Loucy (cell line): ENCODE data around the gene FBXL13.

ENCODE experiments used
- H2AFZ ChIP-seq: fragments of 200-600 bp; sonication (generic); 2 replicates; pipeline ENCODE4 v1.6.0; 2016; ENCODE audit warnings: antibody characterized with exemption, mild to moderate bottlenecking, low read length, moderate library complexity
- H3F3A ChIP-seq: fragments of 200-600 bp; 2 replicates; pipeline ENCODE4 v1.6.0; 2016; ENCODE audit warnings: antibody characterized with exemption, low read depth, mild to moderate bottlenecking
- H3K27me3 ChIP-seq: fragments of 200-600 bp; sonication (generic); 2 replicates; pipeline ENCODE4 v1.6.1; 2014; ENCODE audit warnings: low read length, mild to moderate bottlenecking; ENCODE audit not compliant: insufficient read depth, poor library complexity, severe bottlenecking
- H3K36me3 ChIP-seq: fragments of 200-600 bp; sonication (generic); 2 replicates; pipeline ENCODE4 v1.6.1; 2016; ENCODE audit warnings: low read length; ENCODE audit not compliant: insufficient read depth
- H3K4me1 ChIP-seq: fragments of 200-600 bp; sonication (generic); 2 replicates; pipeline ENCODE4 v1.5.1; 2014; ENCODE audit warnings: low read length, mild to moderate bottlenecking; ENCODE audit not compliant: insufficient read depth, poor library complexity, severe bottlenecking
- H3K4me2 ChIP-seq: fragments of 200-600 bp; sonication (generic); 2 replicates; pipeline ENCODE4 v1.6.0; 2014; ENCODE audit warnings: antibody characterized with exemption, low read length, low read depth, mild to moderate bottlenecking; ENCODE audit not compliant: poor library complexity, severe bottlenecking
- H3K4me3 ChIP-seq: fragments of 200-600 bp; sonication (generic); 2 replicates; pipeline ENCODE4 v1.5.1; 2014; ENCODE audit warnings: low read length, mild to moderate bottlenecking, mixed read lengths; ENCODE audit not compliant: poor library complexity, severe bottlenecking
- H3K79me2 ChIP-seq: fragments of 200-600 bp; sonication (generic); 2 replicates; pipeline ENCODE4 v1.6.1; 2014; ENCODE audit warnings: low read length; ENCODE audit not compliant: insufficient read depth
- H3K9ac ChIP-seq: fragments of 200-600 bp; sonication (generic); 2 replicates; pipeline ENCODE4 v1.6.0; 2014; ENCODE audit warnings: mild to moderate bottlenecking, low read depth, low read length, moderate library complexity; ENCODE audit not compliant: poor library complexity, severe bottlenecking
- H3K9me2 ChIP-seq: fragments of 200-600 bp; sonication (generic); replicated peaks from 2 replicates; pipeline ENCODE4 v1.6.1; 2016; ENCODE audit warnings: low read depth, low read length, mixed read lengths
- H3K9me3 ChIP-seq: fragments of 200-600 bp; sonication (generic); 2 replicates; pipeline ENCODE4 v1.6.1; 2014; ENCODE audit warnings: mild to moderate bottlenecking, antibody characterized with exemption, low read length, low read depth; ENCODE audit not compliant: insufficient read depth
- H4K20me1 ChIP-seq: fragments of 200-600 bp; sonication (generic); 2 replicates; pipeline ENCODE4 v1.6.0; 2014; ENCODE audit warnings: antibody characterized with exemption, low read length, mild to moderate bottlenecking; ENCODE audit not compliant: insufficient read depth, poor library complexity, severe bottlenecking
- CTCF ChIP-seq: fragments of 200-600 bp; sonication (generic); conservative IDR thresholded peaks from 2 replicates; pipeline ENCODE4 v1.5.1; 2014; ENCODE audit warnings: mild to moderate bottlenecking, antibody characterized with exemption, low read length
- EZH2phosphoT487 ChIP-seq: fragments of 200-600 bp; IDR thresholded peaks from 2 replicates; pipeline ENCODE4 v1.6.1; 2018; ENCODE audit warnings: antibody characterized with exemption, mild to moderate bottlenecking, moderate library complexity, borderline replicate concordance

Gene FBXL13

GRCh38 chr7:102859799-102860125 is 214.8 kb downstream of the FBXL13 start:
- no peaks in the 10 kb centered on the region for H3K4me1 ChIP-seq
- TF ChIP-seq EZH2phosphoT487 (no peak), CTCF (no peak)
- no peaks in the 10 kb centered on the region for H3K9me3 ChIP-seq
- H3K9ac ChIP-seq, result no peak overlapping the region
- H3K36me3 ChIP-seq, result no peaks in the 10 kb centered on the region
- H2AFZ ChIP-seq, result no peak overlapping the region
- no peaks in the 10 kb centered on the region for H4K20me1 ChIP-seq
- no peaks in the 10 kb centered on the region for H3K79me2 ChIP-seq
- no peaks in the 10 kb centered on the region for H3K9me2 ChIP-seq
- H3K4me3 ChIP-seq, result no peak overlapping the region
- no peaks in the 10 kb centered on the region for H3F3A ChIP-seq
- H3K4me2 ChIP-seq, result no peak overlapping the region
- H3K27me3 ChIP-seq, result no peaks in the 10 kb centered on the region

GRCh38 chr7:102859084-102859798 is 215.4 kb downstream of the FBXL13 start:
- Histone ChIP-seq H3K9me2 (no peaks in the 10 kb centered on the region), H3K79me2 (no peaks in the 10 kb centered on the region), H3F3A (no peaks in the 10 kb centered on the region), H3K9ac (no peak overlapping the region), H4K20me1 (no peaks in the 10 kb centered on the region), H3K9me3 (no peaks in the 10 kb centered on the region), H3K4me2 (no peak overlapping the region), H3K36me3 (no peaks in the 10 kb centered on the region), H3K4me1 (no peaks in the 10 kb centered on the region), H3K27me3 (no peaks in the 10 kb centered on the region), H2AFZ (no peak overlapping the region), H3K4me3 (no peak overlapping the region)
- TF ChIP-seq CTCF, result no peak
- TF ChIP-seq EZH2phosphoT487, result no peak

- Histone ChIP-seq H3K36me3 (no peaks in the 10 kb centered on the region), H4K20me1 (no peaks in the 10 kb centered on the region), H3K4me1 (no peaks in the 10 kb centered on the region), H3K9ac (no peak overlapping the region), H3K4me3 (no peak overlapping the region), H3K79me2 (no peaks in the 10 kb centered on the region), H2AFZ (no peak overlapping the region), H3F3A (no peaks in the 10 kb centered on the region), H3K9me2 (no peaks in the 10 kb centered on the region), H3K27me3 (no peaks in the 10 kb centered on the region), H3K9me3 (no peaks in the 10 kb centered on the region), H3K4me2 (no peak overlapping the region)
- TF ChIP-seq CTCF (no peak), EZH2phosphoT487 (no peak)
Observed at GRCh38 chr7:102856036-102856435, 218.6 kb downstream of the FBXL13 start.
